Measurements from ENCODE around the gene MANSC4. TPM values are rescaled to one million over a fixed set of nuclear protein-coding genes. Genes with fewer than 3 reads are reported as not detected.

The MANSC4 gene
- total and polyA plus RNA-seq, 2 experiments from 2014 or later: not detected

- no peaks in the 10 kb centered on the region for H3K36me3 ChIP-seq (ENCODE audit: insufficient read depth)
- H2AFZ ChIP-seq: peak overlapping the region; percentile 82; the same call in 1 of the 2 replicates
- no peak overlapping the region for H3K4me2 ChIP-seq
- no peaks in the 10 kb centered on the region for H3K79me2 ChIP-seq (replicated peaks; ENCODE audit: insufficient read depth)
- H3K27ac ChIP-seq (ENCODE audit: low read depth): no peak overlapping the region
- no peaks in the 10 kb centered on the region for H4K20me1 ChIP-seq (replicated peaks; ENCODE audit: insufficient read depth)
- Mint-ChIP-seq H3K4me1 (no peaks in the 10 kb centered on the region; the same call in 2 of the 3 replicates), H3K9me3 (peaks cover 4% of the 10 kb centered on the region; the same call in 2 of the 3 replicates), H3K27me3 (ENCODE audit: insufficient read depth, low read depth, poor library complexity) (peaks cover 2% of the 10 kb centered on the region), H3K4me3 (no peak overlapping the region), H3K36me3 (ENCODE audit: low read depth) (0 out of 3 replicates have a peak, but pooled peaks cover 2% of the 10 kb centered on the region), H3K27ac (no peak overlapping the region)
- no peak for DNase-seq (ENCODE audit: low spot score)
- H3K9me2 ChIP-seq (ENCODE audit: insufficient read depth): no peaks in the 10 kb centered on the region
- H3K4me1 ChIP-seq (ENCODE audit: insufficient read depth): no peaks in the 10 kb centered on the region
- no peaks in the 10 kb centered on the region for H3F3A ChIP-seq (replicated peaks; ENCODE audit: low read depth)
- H3K27me3 ChIP-seq (ENCODE audit: insufficient read depth): no peaks in the 10 kb centered on the region
- ATAC-seq: no peak
- TF ChIP-seq ZNF114 (CRISPR knock-in tag; IDR thresholded peaks at IDR 0.05) (no peak), NANOG (IDR thresholded peaks at IDR 0.05; ENCODE audit: borderline replicate concordance) (no peak), CTCF (conservative IDR thresholded peaks at IDR 0.05; ENCODE audit: low read depth in 2 of 2) (no peak), ZNF331 (CRISPR knock-in tag; IDR thresholded peaks at IDR 0.05; ENCODE audit: low read depth) (no peak), JUNB (IDR thresholded peaks at IDR 0.05; ENCODE audit: unreplicated experiment) (no peak), EZH2 (IDR thresholded peaks at IDR 0.05; ENCODE audit: low read depth, unreplicated experiment) (no peak), EZH2phosphoT487 (IDR thresholded peaks at IDR 0.05; ENCODE audit: unreplicated experiment) (no peak), POLR2AphosphoS5 (IDR thresholded peaks at IDR 0.05; ENCODE audit: low read depth) (no peak), CREB1 (CRISPR knock-in tag; IDR thresholded peaks at IDR 0.05; ENCODE audit: low read depth) (no peak), ETS1 (IDR thresholded peaks at IDR 0.05) (no peak), STAT1 (IDR thresholded peaks at IDR 0.05; ENCODE audit: unreplicated experiment) (no peak)
- TF ChIP-seq, protein P1, sequence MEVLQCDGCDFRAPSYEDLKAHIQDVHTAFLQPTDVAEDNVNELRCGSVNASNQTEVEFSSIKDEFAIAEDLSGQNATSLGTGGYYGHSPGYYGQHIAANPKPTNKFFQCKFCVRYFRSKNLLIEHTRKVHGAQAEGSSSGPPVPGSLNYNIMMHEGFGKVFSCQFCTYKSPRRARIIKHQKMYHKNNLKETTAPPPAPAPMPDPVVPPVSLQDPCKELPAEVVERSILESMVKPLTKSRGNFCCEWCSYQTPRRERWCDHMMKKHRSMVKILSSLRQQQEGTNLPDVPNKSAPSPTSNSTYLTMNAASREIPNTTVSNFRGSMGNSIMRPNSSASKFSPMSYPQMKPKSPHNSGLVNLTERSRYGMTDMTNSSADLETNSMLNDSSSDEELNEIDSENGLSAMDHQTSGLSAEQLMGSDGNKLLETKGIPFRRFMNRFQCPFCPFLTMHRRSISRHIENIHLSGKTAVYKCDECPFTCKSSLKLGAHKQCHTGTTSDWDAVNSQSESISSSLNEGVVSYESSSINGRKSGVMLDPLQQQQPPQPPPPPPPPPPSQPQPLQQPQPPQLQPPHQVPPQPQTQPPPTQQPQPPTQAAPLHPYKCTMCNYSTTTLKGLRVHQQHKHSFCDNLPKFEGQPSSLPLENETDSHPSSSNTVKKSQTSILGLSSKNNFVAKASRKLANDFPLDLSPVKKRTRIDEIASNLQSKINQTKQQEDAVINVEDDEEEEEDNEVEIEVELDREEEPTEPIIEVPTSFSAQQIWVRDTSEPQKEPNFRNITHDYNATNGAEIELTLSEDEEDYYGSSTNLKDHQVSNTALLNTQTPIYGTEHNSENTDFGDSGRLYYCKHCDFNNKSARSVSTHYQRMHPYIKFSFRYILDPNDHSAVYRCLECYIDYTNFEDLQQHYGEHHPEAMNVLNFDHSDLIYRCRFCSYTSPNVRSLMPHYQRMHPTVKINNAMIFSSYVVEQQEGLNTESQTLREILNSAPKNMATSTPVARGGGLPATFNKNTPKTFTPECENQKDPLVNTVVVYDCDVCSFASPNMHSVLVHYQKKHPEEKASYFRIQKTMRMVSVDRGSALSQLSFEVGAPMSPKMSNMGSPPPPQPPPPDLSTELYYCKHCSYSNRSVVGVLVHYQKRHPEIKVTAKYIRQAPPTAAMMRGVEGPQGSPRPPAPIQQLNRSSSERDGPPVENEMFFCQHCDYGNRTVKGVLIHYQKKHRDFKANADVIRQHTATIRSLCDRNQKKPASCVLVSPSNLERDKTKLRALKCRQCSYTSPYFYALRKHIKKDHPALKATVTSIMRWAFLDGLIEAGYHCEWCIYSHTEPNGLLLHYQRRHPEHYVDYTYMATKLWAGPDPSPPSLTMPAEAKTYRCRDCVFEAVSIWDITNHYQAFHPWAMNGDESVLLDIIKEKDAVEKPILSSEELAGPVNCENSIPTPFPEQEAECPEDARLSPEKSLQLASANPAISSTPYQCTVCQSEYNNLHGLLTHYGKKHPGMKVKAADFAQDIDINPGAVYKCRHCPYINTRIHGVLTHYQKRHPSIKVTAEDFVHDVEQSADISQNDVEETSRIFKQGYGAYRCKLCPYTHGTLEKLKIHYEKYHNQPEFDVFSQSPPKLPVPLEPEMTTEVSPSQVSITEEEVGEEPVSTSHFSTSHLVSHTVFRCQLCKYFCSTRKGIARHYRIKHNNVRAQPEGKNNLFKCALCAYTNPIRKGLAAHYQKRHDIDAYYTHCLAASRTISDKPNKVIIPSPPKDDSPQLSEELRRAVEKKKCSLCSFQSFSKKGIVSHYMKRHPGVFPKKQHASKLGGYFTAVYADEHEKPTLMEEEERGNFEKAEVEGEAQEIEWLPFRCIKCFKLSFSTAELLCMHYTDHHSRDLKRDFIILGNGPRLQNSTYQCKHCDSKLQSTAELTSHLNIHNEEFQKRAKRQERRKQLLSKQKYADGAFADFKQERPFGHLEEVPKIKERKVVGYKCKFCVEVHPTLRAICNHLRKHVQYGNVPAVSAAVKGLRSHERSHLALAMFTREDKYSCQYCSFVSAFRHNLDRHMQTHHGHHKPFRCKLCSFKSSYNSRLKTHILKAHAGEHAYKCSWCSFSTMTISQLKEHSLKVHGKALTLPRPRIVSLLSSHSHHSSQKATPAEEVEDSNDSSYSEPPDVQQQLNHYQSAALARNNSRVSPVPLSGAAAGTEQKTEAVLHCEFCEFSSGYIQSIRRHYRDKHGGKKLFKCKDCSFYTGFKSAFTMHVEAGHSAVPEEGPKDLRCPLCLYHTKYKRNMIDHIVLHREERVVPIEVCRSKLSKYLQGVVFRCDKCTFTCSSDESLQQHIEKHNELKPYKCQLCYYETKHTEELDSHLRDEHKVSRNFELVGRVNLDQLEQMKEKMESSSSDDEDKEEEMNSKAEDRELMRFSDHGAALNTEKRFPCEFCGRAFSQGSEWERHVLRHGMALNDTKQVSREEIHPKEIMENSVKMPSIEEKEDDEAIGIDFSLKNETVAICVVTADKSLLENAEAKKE (CRISPR knock-in tag; IDR thresholded peaks at IDR 0.05): no peak
- TF ChIP-seq, protein P2, sequence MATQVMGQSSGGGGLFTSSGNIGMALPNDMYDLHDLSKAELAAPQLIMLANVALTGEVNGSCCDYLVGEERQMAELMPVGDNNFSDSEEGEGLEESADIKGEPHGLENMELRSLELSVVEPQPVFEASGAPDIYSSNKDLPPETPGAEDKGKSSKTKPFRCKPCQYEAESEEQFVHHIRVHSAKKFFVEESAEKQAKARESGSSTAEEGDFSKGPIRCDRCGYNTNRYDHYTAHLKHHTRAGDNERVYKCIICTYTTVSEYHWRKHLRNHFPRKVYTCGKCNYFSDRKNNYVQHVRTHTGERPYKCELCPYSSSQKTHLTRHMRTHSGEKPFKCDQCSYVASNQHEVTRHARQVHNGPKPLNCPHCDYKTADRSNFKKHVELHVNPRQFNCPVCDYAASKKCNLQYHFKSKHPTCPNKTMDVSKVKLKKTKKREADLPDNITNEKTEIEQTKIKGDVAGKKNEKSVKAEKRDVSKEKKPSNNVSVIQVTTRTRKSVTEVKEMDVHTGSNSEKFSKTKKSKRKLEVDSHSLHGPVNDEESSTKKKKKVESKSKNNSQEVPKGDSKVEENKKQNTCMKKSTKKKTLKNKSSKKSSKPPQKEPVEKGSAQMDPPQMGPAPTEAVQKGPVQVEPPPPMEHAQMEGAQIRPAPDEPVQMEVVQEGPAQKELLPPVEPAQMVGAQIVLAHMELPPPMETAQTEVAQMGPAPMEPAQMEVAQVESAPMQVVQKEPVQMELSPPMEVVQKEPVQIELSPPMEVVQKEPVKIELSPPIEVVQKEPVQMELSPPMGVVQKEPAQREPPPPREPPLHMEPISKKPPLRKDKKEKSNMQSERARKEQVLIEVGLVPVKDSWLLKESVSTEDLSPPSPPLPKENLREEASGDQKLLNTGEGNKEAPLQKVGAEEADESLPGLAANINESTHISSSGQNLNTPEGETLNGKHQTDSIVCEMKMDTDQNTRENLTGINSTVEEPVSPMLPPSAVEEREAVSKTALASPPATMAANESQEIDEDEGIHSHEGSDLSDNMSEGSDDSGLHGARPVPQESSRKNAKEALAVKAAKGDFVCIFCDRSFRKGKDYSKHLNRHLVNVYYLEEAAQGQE (IDR thresholded peaks at IDR 0.05; ENCODE audit: unreplicated experiment): no peak
- no peak overlapping the region for H3K4me3 ChIP-seq
Measured at GRCh38 chr12:27824126-27824842, 44.2 kb upstream of the MANSC4 start.
